Activated CD4-positive, alpha-beta memory T cell treated with anti-CD3 and anti-CD28 coated beads for 36 hours (primary cell): ENCODE data around the gene NECTIN1. TPM values are rescaled to one million over a fixed set of nuclear protein-coding genes. Genes with fewer than 3 reads are reported as not detected.

Source experiments
- CTCF ChIA-PET: fragments of 350-600 bp; sonication (Branson Sonifier 250); formaldehyde crosslinking; loops from one replicate; lab custom pipeline; 2021; ENCODE audit warnings: antibody characterized with exemption, inconsistent platforms; lab: Charles Lee
- POLR2A ChIA-PET: fragments of 350-600 bp; sonication (Branson Sonifier 250); formaldehyde crosslinking; loops from one replicate; lab custom pipeline; 2021; ENCODE audit warnings: antibody characterized with exemption; lab: Charles Lee
- DNase-seq: peaks from one replicate; pipeline ENCODE4 v3.0.0-alpha.2; 2020
- H3K27ac Mint-ChIP-seq: one replicate; pipeline ENCODE4 v1.8.0; 2021; ENCODE audit warnings: mixed read lengths
- H3K27me3 Mint-ChIP-seq: one replicate; pipeline ENCODE4 v1.8.0; 2021; ENCODE audit warnings: mixed read lengths
- H3K36me3 Mint-ChIP-seq: one replicate; pipeline ENCODE4 v1.8.0; 2021; ENCODE audit warnings: mixed read lengths
- H3K4me1 Mint-ChIP-seq: one replicate; pipeline ENCODE4 v1.8.0; 2021; ENCODE audit warnings: low read depth, mixed read lengths
- H3K4me3 Mint-ChIP-seq: one replicate; pipeline ENCODE4 v1.8.0; 2021; ENCODE audit warnings: mild to moderate bottlenecking, mixed read lengths
- H3K9me3 Mint-ChIP-seq: one replicate; pipeline ENCODE4 v1.8.0; 2021; ENCODE audit warnings: mixed read lengths
- intact Hi-C: fragments of 100-400 bp; cut with micrococcal nuclease; formaldehyde crosslinking; loops from one replicate; pipeline ENCODE4 v1.15.1; 2023
- total RNA-seq, 2 experiments: library from RNA; stranded (reverse); gene quantifications; one replicate each; pipeline ENCODE4 v1.2.3, GENCODE V29; 2021

NECTIN1 gene
- total RNA-seq, 2 experiments from 2014 or later, result 2.0 to 2.4 TPM

GRCh38 chr11:119764108-119764868 is 35.3 kb upstream of the NECTIN1 start:
- intact Hi-C loops, result no loop called here
- Mint-ChIP-seq H3K27me3 (peaks cover 24% of the 10 kb centered on the region), H3K4me3 (no peak overlapping the region), H3K4me1 (no peaks in the 10 kb centered on the region), H3K27ac (no peak overlapping the region), H3K36me3 (no peaks in the 10 kb centered on the region), H3K9me3 (peaks cover 11% of the 10 kb centered on the region)
- DNase-seq, result no peak
- CTCF ChIA-PET, result no interaction called here
- POLR2A ChIA-PET, result no interaction called here

- POLR2A ChIA-PET, result no interaction called here
- Mint-ChIP-seq H3K27me3 (peaks cover 24% of the 10 kb centered on the region), H3K4me1 (no peaks in the 10 kb centered on the region), H3K36me3 (no peaks in the 10 kb centered on the region), H3K9me3 (peaks cover 11% of the 10 kb centered on the region), H3K27ac (no peak overlapping the region), H3K4me3 (no peak overlapping the region)
- CTCF ChIA-PET, result no interaction called here
- DNase-seq, result no peak
- intact Hi-C loops, result no loop called here
Observed at GRCh38 chr11:119763071-119763728, 34.2 kb upstream of the NECTIN1 start.

GRCh38 chr11:119759747-119760412 is 30.9 kb upstream of the NECTIN1 start:
- intact Hi-C loops, result no loop called here
- ChIA-PET CTCF (no interaction called here), POLR2A (no interaction called here)
- Mint-ChIP-seq H3K9me3 (no peaks in the 10 kb centered on the region), H3K27me3 (peaks cover 12% of the 10 kb centered on the region), H3K36me3 (no peaks in the 10 kb centered on the region), H3K4me1 (no peaks in the 10 kb centered on the region), H3K27ac (no peak overlapping the region), H3K4me3 (no peak overlapping the region)
- DNase-seq, result no peak

- Mint-ChIP-seq H3K27me3 (peaks cover 10% of the 10 kb centered on the region), H3K9me3 (no peaks in the 10 kb centered on the region), H3K36me3 (no peaks in the 10 kb centered on the region), H3K4me3 (no peak overlapping the region), H3K27ac (no peak overlapping the region), H3K4me1 (no peaks in the 10 kb centered on the region)
- ChIA-PET POLR2A (no interaction called here), CTCF (no interaction called here)
- no peak for DNase-seq
- intact Hi-C loops, result no loop called here
Observed at GRCh38 chr11:119759324-119759723, 30.3 kb upstream of the NECTIN1 start.

GRCh38 chr11:119758291-119758690 is 29.3 kb upstream of the NECTIN1 start:
- ChIA-PET CTCF (interaction anchor here (1.2 kb wide), 1 partner anchor 29 kb away, joined by 4 read pairs; the partner anchor contains the start of gene NECTIN1), POLR2A (no interaction called here)
- Mint-ChIP-seq H3K9me3 (no peaks in the 10 kb centered on the region), H3K27me3 (peaks cover 10% of the 10 kb centered on the region), H3K27ac (no peak overlapping the region), H3K4me1 (no peaks in the 10 kb centered on the region), H3K4me3 (no peak overlapping the region), H3K36me3 (no peaks in the 10 kb centered on the region)
- no peak for DNase-seq
- intact Hi-C loops, result no loop called here

GRCh38 chr11:119757378-119757777 is 28.4 kb upstream of the NECTIN1 start:
- no peak for DNase-seq
- CTCF ChIA-PET, result interaction anchor here (1.2 kb wide), 1 partner anchor 28 kb away, joined by 4 read pairs; the partner anchor contains the start of gene NECTIN1
- H3K27ac Mint-ChIP-seq, result no peak overlapping the region
- H3K36me3 Mint-ChIP-seq, result no peaks in the 10 kb centered on the region
- H3K27me3 Mint-ChIP-seq, result peaks cover 10% of the 10 kb centered on the region
- POLR2A ChIA-PET, result no interaction called here
- no peak overlapping the region for H3K4me3 Mint-ChIP-seq
- no peaks in the 10 kb centered on the region for H3K4me1 Mint-ChIP-seq
- intact Hi-C loops, result no loop called here
- no peaks in the 10 kb centered on the region for H3K9me3 Mint-ChIP-seq

- no peak for DNase-seq
- Mint-ChIP-seq H3K27me3 (peaks cover 12% of the 10 kb centered on the region), H3K4me3 (no peak overlapping the region), H3K4me1 (peaks cover 5% of the 10 kb centered on the region), H3K36me3 (no peaks in the 10 kb centered on the region), H3K27ac (no peak overlapping the region), H3K9me3 (no peaks in the 10 kb centered on the region)
- ChIA-PET POLR2A (interaction anchor here (0.5 kb wide), 1 partner anchor 484 kb away, joined by 4 read pairs; no protein-coding TSS in a partner anchor), CTCF (no interaction called here)
- intact Hi-C loops, result no loop called here
Observed at GRCh38 chr11:119756169-119756865, 27.3 kb upstream of the NECTIN1 start.

GRCh38 chr11:119755356-119756071 is 26.5 kb upstream of the NECTIN1 start:
- intact Hi-C loops, result no loop called here
- no peak overlapping the region for H3K4me3 Mint-ChIP-seq
- H3K9me3 Mint-ChIP-seq, result no peaks in the 10 kb centered on the region
- DNase-seq, result no peak
- H3K4me1 Mint-ChIP-seq, result peaks cover 8% of the 10 kb centered on the region
- peaks cover 9% of the 10 kb centered on the region for H3K27me3 Mint-ChIP-seq
- CTCF ChIA-PET, result no interaction called here
- POLR2A ChIA-PET, result no interaction called here
- no peak overlapping the region for H3K27ac Mint-ChIP-seq
- no peaks in the 10 kb centered on the region for H3K36me3 Mint-ChIP-seq

- no peak for DNase-seq
- H3K27ac Mint-ChIP-seq, result no peak overlapping the region
- no peaks in the 10 kb centered on the region for H3K36me3 Mint-ChIP-seq
- no peaks in the 10 kb centered on the region for H3K9me3 Mint-ChIP-seq
- H3K27me3 Mint-ChIP-seq, result peaks cover 11% of the 10 kb centered on the region
- H3K4me1 Mint-ChIP-seq, result peaks cover 8% of the 10 kb centered on the region
- CTCF ChIA-PET, result no interaction called here
- POLR2A ChIA-PET, result no interaction called here
- H3K4me3 Mint-ChIP-seq, result no peak overlapping the region
- intact Hi-C loops, result no loop called here
Observed at GRCh38 chr11:119754656-119755355, 25.8 kb upstream of the NECTIN1 start.

- H3K9me3 Mint-ChIP-seq, result no peaks in the 10 kb centered on the region
- H3K27ac Mint-ChIP-seq, result no peak overlapping the region
- H3K36me3 Mint-ChIP-seq, result no peaks in the 10 kb centered on the region
- CTCF ChIA-PET, result no interaction called here
- no peak overlapping the region for H3K4me3 Mint-ChIP-seq
- peaks cover 8% of the 10 kb centered on the region for H3K4me1 Mint-ChIP-seq
- intact Hi-C loops, result no loop called here
- H3K27me3 Mint-ChIP-seq, result peaks cover 10% of the 10 kb centered on the region
- no peak for DNase-seq
- POLR2A ChIA-PET, result no interaction called here
Observed at GRCh38 chr11:119754199-119754598, 25.2 kb upstream of the NECTIN1 start.

- intact Hi-C loops, result no loop called here
- Mint-ChIP-seq H3K27me3 (peaks cover 10% of the 10 kb centered on the region), H3K4me1 (peaks cover 8% of the 10 kb centered on the region), H3K4me3 (no peak overlapping the region), H3K9me3 (no peaks in the 10 kb centered on the region), H3K27ac (no peak overlapping the region), H3K36me3 (no peaks in the 10 kb centered on the region)
- no peak for DNase-seq
- ChIA-PET CTCF (interaction anchor here (1.1 kb wide), 1 partner anchor 24 kb away, joined by 3 read pairs; the partner anchor contains the start of gene NECTIN1), POLR2A (no interaction called here)
Observed at GRCh38 chr11:119752946-119753345, 23.9 kb upstream of the NECTIN1 start.
